NCI-H1092 treated with DMSO at 0.1 percent for 48 hours (cell line): ENCODE results near the gene AIF1L.

Source experiments
- DNase-seq: peaks from one replicate; lab custom pipeline; 2025; lab: John Stamatoyannopoulos, UW

The AIF1L gene

DNA sequence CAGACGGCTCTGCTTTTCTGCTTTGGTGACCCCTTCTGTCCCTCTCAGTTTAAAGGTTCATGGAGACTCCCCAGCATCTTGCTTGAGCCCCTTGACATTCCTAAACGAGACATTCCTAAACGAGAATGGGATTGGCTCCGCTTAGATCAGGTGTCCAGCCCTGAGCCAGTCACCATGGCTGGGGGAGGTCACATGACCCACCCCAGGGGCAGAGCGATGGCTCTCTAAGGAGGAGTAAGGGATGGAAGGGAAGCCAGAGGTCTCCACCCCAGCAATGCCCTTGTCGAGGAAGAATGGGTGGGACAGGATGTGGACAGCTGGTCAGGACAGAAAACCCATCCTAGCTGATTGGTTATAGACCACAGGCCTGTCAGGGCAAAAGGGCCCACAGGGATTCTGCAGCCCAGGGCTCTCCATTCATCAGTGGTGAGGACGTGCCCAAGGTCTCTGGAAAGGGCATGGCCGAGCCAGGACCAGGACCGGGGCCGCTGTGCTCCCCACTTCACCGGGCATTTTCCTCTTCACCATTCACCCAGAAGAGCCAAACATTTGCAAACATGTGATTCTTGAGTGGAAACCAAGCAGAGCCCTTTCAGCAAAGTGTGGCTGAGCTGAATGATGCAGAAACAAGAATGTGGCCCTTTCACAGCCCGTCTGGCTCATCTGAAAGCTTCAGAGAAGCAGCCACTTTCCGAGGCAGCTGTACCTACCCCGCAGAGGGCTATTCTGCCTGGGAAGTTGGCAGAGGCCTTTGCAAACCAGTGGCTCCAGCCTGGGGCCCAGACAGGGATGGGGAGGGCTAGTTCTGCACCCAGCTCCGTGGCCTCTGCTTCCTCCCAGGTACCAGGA, 19.8 kb upstream of the AIF1L start:
- DNase-seq: no peak

GRCh38 chr9:131078427-131079366, 17.6 kb upstream of the AIF1L start:
- no peak for DNase-seq

- no peak for DNase-seq
Measured at GRCh38 chr9:131080589-131080988, 15.7 kb upstream of the AIF1L start.

DNA sequence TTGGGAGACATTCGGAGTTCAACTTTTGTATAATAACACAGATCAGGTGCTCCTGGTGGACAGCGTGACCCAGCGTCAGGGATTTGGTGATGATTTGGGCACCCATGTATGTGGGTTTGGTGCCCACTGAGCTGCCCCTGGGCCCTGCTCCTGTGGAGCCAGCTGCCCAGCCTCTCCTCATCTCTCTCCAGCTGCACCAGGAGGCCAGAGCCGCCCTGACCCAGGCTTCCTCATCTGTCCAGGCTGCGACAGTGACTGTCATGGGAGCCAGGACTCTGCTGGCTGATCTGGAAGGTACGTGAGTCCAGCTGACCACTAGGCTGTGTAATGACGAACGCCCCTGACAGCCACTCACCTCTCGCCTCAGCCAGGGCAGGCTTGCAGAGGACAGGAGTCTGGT, 14.5 kb upstream of the AIF1L start:
- DNase-seq: no peak

GRCh38 chr9:131082774-131083512, 13.4 kb upstream of the AIF1L start:
- DNase-seq: no peak

- no peak for DNase-seq
Measured at GRCh38 chr9:131084661-131085369, 11.5 kb upstream of the AIF1L start.

- no peak for DNase-seq
Measured at GRCh38 chr9:131085370-131086122, 10.8 kb upstream of the AIF1L start.

DNA sequence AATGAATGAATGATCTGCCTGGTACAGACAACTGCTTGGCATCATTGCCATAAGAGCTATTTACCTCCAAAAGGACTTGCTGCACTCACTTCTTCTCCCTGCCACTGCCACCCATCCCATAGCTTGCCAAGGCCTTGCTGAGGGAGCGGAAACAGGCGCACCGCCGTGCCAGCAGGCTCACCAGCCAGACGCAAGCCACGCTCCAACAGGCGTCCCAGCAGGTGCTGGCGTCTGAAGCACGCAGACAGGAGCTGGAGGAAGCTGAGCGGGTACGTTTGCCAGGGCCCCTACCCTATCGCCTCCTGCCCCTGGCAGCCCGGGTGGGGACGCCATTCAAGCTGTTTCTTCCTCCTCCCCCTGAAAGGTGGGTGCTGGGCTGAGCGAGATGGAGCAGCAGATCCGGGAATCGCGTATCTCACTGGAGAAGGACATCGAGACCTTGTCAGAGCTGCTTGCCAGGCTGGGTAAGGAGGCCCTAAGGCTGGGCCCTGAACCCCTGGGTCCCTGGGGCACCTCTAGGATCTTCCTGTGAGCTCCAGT, 8.9 kb upstream of the AIF1L start:
- peak; percentile 50 for DNase-seq

- no peak for DNase-seq
Measured at GRCh38 chr9:131090025-131090787, 6.1 kb upstream of the AIF1L start.

- DNase-seq: peak; percentile 7
Measured at GRCh38 chr9:131091352-131091992, 4.9 kb upstream of the AIF1L start.

GRCh38 chr9:131092030-131092429, 4.3 kb upstream of the AIF1L start:
- DNase-seq: no peak

- no peak for DNase-seq
Measured at GRCh38 chr9:131092548-131093440, 3.5 kb upstream of the AIF1L start.

GRCh38 chr9:131094015-131094414, 2.3 kb upstream of the AIF1L start:
- no peak for DNase-seq

- no peak for DNase-seq
Measured at GRCh38 chr9:131094622-131095021, 1.7 kb upstream of the AIF1L start.

DNA sequence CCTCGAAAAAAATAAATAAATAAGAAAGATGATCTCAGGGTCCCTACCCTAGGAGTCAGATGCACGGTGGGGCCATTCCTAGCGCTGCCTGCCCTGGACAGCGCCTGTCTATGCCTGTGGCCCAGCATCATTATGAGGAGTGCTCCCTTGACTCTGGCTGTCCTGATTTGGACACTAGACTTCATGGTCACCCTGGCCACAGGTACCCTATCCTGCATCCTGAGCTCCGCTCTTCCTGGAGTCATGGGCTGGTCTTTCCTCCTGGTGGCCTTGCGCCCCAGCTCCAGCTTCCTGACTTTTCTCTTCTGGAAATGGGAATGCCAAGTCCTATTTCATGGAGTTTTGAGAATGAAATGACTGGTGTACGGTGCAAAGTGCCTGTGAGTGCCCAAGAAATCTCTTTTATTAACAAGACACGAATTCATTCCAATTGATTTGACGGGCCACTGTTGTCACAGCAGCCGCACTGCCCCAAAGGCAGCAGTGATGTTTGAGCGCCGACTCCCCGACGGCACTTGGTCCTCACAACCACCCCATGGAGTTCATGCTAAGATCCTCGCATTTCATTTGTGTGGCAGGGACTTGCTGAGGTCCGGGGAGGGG, 564 bp upstream of the AIF1L start:
- DNase-seq: no peak

DNA sequence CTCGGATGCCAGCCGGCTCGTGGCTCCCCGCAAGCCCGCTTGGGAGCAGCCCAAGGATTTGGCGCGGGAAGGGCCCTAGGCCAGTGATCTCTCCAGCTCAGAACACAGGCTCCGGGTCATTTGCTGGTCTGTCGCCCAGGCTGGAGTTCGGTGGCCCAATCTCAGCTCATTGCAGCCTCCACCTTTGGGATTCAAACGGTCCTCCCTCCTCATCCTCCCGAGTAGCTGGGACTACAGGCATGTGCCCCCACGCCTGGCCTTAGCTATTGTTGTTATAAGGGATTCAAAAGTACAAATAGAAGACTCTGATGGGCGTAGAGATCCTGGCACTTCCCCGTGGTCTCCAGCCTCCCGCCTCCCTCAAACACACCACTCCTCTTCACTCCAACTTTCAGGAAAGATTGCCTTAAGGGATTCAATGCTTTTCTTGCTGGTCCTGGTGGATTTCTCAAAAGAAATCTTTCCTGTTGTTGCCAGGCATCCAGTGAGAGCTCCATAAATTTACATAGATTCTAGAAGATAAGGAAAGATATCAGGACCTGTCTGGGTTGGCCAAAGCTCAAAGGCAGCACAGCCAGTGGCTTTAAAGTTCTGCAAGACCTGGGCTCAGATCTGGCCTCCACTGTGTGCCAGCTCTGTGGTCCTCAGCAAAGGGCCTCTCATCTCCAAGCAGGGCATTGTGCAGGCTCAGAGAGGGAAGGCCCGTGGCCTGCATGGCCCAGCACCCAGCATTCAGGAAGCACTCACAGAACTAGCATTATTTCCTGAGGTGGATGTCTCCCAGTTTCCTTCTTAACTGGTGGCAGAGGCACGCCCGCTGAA, 1.0 kb downstream of the AIF1L start:
- no peak for DNase-seq

DNA sequence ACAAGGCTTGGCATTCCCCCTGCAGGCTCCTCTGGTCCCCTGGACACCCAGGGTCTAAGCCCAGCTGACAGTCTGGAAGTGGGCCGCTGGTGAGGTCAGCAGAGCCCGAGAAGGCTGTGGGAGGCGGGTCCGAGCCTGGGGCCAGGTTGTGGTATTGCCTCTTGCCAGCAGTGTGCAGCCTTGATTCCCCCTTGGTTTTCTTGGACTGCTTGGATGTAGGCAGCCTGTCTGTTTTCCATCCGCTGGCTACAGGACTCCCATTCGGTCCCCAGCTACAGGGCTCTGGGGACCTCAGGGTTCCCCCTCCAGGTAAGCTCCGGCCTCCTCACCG, 1.6 kb downstream of the AIF1L start:
- no peak for DNase-seq
